Left ventricle myocardium superior (tissue), 1 donor: ENCODE results near the gene PPP1R37. TPM values are rescaled to one million over a fixed set of nuclear protein-coding genes. Genes with fewer than 3 reads are reported as not detected.

Experiments used
- ATAC-seq: fragments of 200-7000 bp; cut with Tn5 transposase; one replicate; pipeline ENCODE4 v1.9.1; 2020; ENCODE audit warnings: mild to moderate bottlenecking, moderate library complexity
- DNase-seq: peaks from one replicate; pipeline ENCODE4 v3.0.0-alpha.2; 2020
- intact Hi-C: fragments of 100-400 bp; cut with micrococcal nuclease; formaldehyde crosslinking; loops from one replicate; pipeline ENCODE4 v1.11.0; 2022
- total RNA-seq: library from RNA; stranded (reverse); fragmentation: NEBNext Ultra II Directional; extraction: Animal tissue kit (Norgen Biotek cat#: 25700); gene quantifications from one replicate; pipeline ENCODE4 v1.2.1, GENCODE V29; 2021
- donor health status: DM: no; HTN: yes; CAD: no; lungs with severe emphysema.

The PPP1R37 gene
- total RNA-seq, 1 donor from 2014 or later: 16.0 TPM

GRCh38 chr19:45069056-45069455 is 23.9 kb upstream of the PPP1R37 start:
- intact Hi-C loops: no loop called here
- ATAC-seq: peak; percentile 35

DNA sequence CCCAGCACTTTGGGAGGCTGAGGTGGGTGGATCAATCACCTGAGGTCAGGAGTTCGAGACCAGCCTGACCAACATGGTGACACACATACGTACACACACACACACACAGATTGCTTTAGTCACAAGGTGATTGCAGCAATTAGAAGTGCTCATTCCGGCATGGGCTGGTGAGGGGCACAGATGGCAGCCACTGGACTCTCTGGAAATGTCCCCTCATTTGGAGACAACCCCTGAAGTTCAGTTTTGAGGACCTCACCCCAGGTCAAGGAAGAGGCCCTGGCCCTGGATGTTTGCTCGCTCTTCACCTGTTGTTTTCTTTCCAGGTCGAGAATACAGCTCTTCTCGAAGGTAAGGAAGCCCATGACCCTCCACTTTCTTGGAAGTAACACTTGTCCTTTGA is 22.8 kb upstream of the PPP1R37 start:
- ATAC-seq: no peak
- no peak for DNase-seq
- intact Hi-C loops: no loop called here

More at GRCh38 chr19:45069056-45069455, 23.9 kb upstream of the PPP1R37 start:
- no peak for DNase-seq

DNA sequence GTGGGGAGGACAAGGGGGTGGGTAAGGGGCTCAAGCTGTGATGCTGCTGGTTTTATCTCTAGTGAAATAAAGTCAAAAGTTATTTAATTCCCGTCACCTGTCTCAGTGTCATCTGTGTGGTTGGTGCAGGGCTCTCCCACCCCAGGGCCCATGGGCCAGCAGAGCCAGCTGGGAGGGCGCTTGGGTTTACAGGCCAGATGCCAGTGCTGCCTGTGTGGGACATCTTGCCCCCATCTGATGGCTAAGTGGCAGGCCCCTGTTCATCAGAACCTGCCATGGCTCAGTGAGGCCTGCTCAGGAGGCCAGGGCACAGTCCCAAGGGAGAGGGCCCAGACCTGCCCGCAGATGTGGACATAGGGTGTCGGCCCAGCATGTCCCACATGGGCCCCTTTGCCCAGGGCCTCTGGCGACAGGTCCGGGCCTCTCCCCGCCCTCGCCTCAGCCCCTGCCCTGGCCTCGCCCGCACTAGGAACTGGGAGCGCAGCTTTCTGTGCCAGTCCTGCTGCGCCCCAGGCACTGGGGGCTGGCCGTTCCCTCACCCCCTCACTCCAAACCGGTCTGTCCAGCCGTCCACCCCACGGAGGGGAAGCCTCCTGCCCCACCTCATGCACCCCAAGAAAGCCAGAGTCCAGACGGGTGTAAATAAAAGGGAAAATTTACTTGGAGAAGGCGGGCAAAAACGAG is 22.0 kb upstream of the PPP1R37 start:
- intact Hi-C loops: no loop called here
- ATAC-seq (no peak), DNase-seq (no peak)

DNA sequence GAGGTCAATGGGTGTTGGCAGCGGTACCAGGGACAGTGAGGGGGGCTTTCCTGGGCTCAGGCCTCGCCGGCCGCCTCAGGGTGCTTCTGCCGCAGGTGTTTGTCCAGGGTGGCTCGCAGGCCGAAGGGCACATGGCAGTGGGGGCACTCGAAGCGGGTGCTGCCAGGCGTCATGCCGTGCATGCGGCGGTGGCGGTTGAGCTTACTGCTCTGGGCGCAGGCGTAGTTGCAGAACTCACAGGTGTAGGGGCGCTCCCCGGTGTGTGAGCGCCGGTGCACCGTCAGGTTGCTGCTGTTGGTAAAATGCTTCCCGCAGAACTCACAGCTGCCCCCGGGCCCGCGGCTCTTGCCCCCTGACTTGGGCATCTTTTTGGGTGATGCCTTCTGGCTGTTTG is 21.4 kb upstream of the PPP1R37 start:
- DNase-seq: no peak
- intact Hi-C loops: no loop called here
- ATAC-seq: no peak

DNA sequence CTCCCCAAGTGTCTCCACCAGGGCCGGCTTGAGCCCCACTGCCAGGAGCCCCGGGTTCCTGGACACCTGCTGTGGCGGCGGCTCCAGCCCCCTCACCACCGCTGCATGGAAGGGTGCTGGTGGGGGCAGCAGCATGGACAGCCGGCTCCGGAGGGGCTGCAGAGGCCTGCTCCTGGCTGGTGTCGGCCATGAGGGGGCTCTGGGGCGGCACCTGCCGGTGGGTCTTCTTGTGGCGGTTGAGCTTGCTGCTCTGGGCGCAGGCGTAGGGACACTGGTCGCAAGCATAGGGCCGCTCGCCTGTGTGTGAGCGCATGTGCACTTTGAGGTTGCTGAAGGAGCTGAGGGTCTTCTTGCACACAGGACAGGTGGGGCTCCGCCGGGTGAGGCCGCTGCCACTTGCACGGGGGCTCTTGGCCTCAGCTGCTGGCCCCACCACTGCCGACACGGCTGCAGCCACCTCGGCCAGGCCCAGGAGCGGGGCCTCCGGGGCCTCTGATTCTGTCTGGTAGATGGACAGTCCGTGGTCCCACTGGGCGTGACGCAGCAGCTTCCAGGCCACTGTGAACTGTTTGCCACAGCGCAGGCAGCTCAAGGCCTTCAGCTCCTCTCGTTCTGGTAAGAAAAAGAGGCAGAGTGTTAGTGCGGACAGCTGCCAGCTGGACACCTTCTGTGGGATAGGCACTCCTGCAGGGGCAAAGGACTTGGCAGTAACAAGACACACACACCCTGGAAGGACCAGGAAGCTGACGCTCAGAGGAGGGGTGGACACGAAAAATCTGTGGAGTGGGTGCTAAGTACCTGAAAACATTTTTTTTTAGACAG is 20.8 kb upstream of the PPP1R37 start:
- peak; percentile 25 for DNase-seq
- no peak for ATAC-seq
- intact Hi-C loops: no loop called here

- intact Hi-C loops: no loop called here
- no peak for ATAC-seq
- no peak for DNase-seq
Measured at GRCh38 chr19:45074744-45075300, 18.2 kb upstream of the PPP1R37 start.

DNA sequence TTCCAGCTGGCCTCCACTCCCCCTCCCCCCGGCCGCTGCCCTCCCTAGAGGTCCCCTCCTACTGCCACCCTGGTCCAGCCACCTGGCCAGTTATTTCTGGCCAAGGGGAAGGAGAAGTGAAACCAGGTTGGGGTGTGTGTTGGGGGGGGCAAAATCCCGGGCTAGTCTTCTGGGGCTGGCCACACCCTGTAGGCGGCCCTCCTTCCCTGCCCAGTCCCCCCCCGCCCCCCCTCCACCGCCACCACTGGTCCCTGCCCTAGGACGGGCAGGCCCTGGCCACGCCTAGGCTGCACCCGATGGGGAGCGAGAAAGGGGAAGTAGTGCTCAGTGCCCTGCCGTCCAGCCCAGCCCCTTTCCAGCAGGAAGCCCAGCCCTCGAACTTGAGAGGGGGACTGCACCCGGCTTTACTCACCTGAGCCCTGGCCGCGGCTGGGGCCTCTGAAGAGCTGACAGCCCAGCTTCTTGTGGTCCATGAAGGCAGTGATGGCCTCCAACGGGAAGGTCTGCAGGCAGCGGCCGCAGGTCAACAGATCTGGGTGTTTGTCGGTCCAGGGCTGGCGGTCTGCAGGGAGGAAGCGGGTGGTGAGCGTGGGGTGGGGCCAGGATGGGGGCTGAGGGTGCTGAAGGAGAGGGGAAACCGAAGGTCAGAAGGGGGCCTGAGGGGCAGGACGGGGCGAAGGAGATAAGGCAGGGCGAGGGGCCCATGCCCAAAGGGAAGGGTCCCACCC is 17.5 kb upstream of the PPP1R37 start:
- ATAC-seq (peak; percentile 59), DNase-seq (peak; percentile 80)
- intact Hi-C loops: no loop called here

DNA sequence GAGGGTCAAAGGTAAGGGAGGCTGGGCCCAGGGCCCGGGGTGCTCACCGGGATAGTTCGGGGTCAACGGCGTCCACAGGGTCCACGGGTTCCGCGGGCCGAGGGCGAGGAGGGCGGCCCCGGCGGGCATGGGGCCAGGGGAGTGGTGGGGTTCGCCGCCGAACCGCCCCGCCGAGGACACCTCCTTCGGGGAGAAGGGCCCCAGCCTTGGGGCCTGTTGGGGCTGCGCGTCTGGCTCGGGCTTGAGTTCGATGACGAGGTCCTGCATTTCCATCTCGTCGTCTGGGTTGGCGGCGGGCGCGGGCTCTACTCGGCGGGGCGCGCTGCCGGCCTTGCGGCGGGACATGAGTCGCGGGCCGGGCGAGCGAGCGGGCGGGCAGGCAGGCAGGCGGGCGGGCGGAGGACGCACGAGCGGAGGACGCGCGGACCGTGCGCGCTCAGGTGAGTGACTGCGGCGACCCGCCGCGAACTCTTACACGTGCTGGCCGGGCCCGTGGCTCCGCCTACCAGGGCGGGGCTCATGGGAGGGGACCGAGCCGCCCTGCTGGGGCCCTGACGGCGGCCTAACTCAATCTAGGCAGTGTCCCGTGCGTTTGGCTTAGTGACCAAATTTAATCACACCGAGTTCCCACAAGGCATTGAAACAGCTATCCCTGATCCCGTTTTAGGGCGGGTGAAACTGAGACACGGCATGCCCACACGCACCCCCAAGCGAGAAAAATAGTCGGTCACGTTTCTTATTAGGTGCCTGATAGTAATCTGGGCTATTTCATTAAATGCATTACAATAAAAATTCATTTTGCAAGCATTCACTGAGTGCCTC is 16.7 kb upstream of the PPP1R37 start, which contains the start of gene ZNF296:
Gene ZNF296 (minus strand): TSS at position 450 of the 822 bp plus-strand sequence. CDS start 105 bp downstream, at position 345.
- DNase-seq: peak; percentile 85
- ATAC-seq: peak; percentile 71
- intact Hi-C loops: no loop called here

- intact Hi-C loops: no loop called here
- no peak for ATAC-seq
- DNase-seq: no peak
Measured at GRCh38 chr19:45076851-45077730, 15.9 kb upstream of the PPP1R37 start.

DNA sequence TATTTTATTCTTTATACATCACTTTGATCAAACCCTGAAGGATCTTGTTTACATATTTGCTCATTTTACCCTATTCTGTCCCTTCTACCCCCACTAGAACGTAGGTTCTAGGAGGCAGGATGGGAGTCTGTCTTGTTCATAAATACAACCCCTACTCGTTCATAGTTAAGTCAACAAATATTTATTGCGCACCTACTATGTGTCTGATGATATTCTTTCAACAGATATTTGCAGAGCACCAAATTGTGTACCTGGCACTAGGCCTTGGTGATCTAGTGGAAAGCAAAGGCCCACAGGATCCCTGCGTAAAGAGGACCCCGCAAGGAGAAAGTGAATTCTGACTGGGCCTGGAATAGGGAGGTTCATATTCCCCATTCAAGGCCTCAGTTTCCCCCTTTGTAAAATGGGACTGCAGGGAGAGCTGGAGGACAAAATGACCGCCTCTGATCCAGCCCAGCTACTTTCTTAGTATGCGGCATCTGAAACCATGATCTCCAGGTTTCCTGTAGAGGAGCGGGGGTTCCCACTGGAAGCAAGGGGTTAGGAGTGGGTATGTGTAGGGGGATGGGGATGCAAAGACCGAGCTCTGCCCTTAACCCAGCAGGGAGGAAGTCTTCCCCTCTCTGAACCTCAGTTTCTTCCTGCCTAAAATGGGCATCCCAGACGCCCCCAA is 14.5 kb upstream of the PPP1R37 start:
- DNase-seq (no peak), ATAC-seq (peak; percentile 2)
- intact Hi-C loops: no loop called here

- ATAC-seq (peak; percentile 88), DNase-seq (peak; percentile 87)
- intact Hi-C loops: no loop called here
Measured at GRCh38 chr19:45079063-45079910, 13.7 kb upstream of the PPP1R37 start, which contains the start of gene GEMIN7. GEMIN7 (plus strand) TSS chr19:45079260; CDS start chr19:45090115, 10,855 bp downstream.

DNA sequence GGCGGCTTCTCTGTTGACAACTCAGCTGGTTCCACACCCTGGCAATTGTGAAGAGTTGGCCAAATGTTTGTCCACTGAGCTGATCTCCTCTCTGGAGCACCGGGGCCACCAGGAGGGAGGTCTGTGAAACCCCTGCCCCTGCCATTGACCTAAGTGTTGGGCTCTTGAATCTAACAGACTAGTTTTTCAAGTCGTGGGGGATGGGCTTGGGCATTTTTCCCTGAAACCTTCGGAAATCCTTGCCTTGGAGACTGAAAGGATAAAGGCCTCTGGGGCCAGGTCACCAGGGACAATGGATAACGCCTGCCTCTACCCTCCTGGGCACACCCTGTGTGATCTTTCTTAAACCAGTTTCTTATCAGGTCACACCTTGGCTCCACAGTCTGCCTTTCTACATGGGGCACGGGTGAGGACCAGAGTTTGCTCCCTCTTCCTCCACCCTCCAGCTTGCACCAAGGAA is 13.0 kb upstream of the PPP1R37 start:
- ATAC-seq (no peak), DNase-seq (no peak)
- intact Hi-C loops: no loop called here

GRCh38 chr19:45082170-45082569 is 10.8 kb upstream of the PPP1R37 start:
- intact Hi-C loops: no loop called here
- ATAC-seq (no peak), DNase-seq (no peak)

GRCh38 chr19:45086480-45086879 is 6.5 kb upstream of the PPP1R37 start:
- no peak for DNase-seq
- ATAC-seq: no peak
- intact Hi-C loops: no loop called here

DNA sequence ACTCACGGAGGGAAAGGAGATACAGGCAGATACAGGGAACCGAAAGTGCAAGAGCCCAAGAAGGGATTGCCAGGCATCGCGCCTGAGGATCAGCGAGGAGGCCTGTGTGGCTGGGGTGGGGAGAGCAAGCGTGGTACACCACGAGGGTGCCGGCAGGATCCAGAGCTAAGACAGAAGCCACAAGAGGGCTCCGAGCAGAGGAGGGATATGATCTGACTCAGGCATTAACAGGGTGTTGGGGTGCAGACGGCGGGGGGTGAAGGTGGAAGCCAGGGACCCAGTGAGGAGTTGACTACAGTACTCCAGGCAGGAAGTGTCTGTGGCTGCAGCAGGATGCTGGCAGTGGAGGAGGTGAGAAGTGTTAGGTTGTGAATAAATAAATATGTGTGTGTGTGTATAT is 5.4 kb upstream of the PPP1R37 start:
- ATAC-seq (no peak), DNase-seq (no peak)
- intact Hi-C loops: no loop called here

GRCh38 chr19:45090034-45090433 is 2.9 kb upstream of the PPP1R37 start:
- intact Hi-C loops: no loop called here
- ATAC-seq (no peak), DNase-seq (no peak)
